Measurements from ENCODE around the gene CLPTM1L. TPM values are rescaled to one million over a fixed set of nuclear protein-coding genes. Genes with fewer than 3 reads are reported as not detected.
"Not testable (repeated sequence)": the region's sequence is repeated elsewhere in the genome, so short reads cannot be mapped to it uniquely, and the experiment has no call there.

CLPTM1L gene
- polyA plus RNA-seq, 6 donors from 2014 or later, result 24.5 to 65.2 (median 41.4) TPM

GRCh38 chr5:1376981-1377380 lies 32.1 kb upstream of the CLPTM1L start:
- Mint-ChIP-seq H3K27ac (no peak overlapping the region), H3K36me3 (no peaks in the 10 kb centered on the region), H3K9me3 (peaks cover 0 to 2% (median 0%) of the 10 kb centered on the region in 7 donors), H3K27me3 (peaks cover 0 to 4% (median 0%) of the 10 kb centered on the region in 3 donors), H3K4me3 (peak overlapping the region in 1 of 8 donors; percentile 47), H3K4me1 (peaks cover 23 to 41% (median 27%) of the 10 kb centered on the region in 3 donors)
- ATAC-seq (ENCODE audit: low read depth in 2 of 2) (no peak), DNase-seq (no peak)

GRCh38 chr5:1375871-1376810 lies 31.2 kb upstream of the CLPTM1L start:
- no peak for ATAC-seq (ENCODE audit: low read depth in 2 of 2)
- Mint-ChIP-seq H3K4me3 (no peak overlapping the region), H3K27me3 (peaks cover 0 to 4% (median 0%) of the 10 kb centered on the region in 3 donors), H3K36me3 (no peaks in the 10 kb centered on the region), H3K9me3 (peaks cover 0 to 2% (median 0%) of the 10 kb centered on the region in 7 donors), H3K4me1 (peaks cover 24 to 41% (median 30%) of the 10 kb centered on the region in 3 donors), H3K27ac (peak overlapping the region in 1 of 6 donors; percentile 16)
- DNase-seq, result no peak

GRCh38 chr5:1374679-1375055 lies 29.8 kb upstream of the CLPTM1L start:
- H3K4me1 Mint-ChIP-seq, result peaks cover 24 to 37% (median 25%) of the 10 kb centered on the region in 3 donors
- peaks cover 0 to 4% (median 0%) of the 10 kb centered on the region in 3 donors for H3K27me3 Mint-ChIP-seq
- DNase-seq, result no peak
- H3K27ac Mint-ChIP-seq, result no peak overlapping the region
- peak overlapping the region in 2 of 8 donors; percentile 1 to 21 for H3K4me3 Mint-ChIP-seq
- ATAC-seq (ENCODE audit: low read depth in 2 of 2), result no peak
- peaks cover 0 to 2% (median 0%) of the 10 kb centered on the region in 7 donors for H3K9me3 Mint-ChIP-seq
- H3K36me3 Mint-ChIP-seq, result no peaks in the 10 kb centered on the region

- Mint-ChIP-seq H3K36me3 (no peaks in the 10 kb centered on the region), H3K4me1 (peaks cover 24 to 37% (median 25%) of the 10 kb centered on the region in 3 donors), H3K27me3 (peaks cover 0 to 4% (median 0%) of the 10 kb centered on the region in 3 donors), H3K9me3 (peaks cover 0 to 2% (median 0%) of the 10 kb centered on the region in 7 donors), H3K4me3 (peak overlapping the region in 1 of 8 donors; percentile 21), H3K27ac (no peak overlapping the region)
- ATAC-seq (ENCODE audit: low read depth in 2 of 2) (no peak), DNase-seq (no peak)
These were observed 29.3 kb upstream of the CLPTM1L start for GRCh38 chr5:1374030-1374678.

GRCh38 chr5:1371972-1372342 lies 27.1 kb upstream of the CLPTM1L start:
- not testable (repeated sequence) for H3K9me3 Mint-ChIP-seq, H3K36me3 Mint-ChIP-seq, H3K27me3 Mint-ChIP-seq, DNase-seq
- peaks cover 29 to 50% (median 33%) of the 10 kb centered on the region in 3 donors for H3K4me1 Mint-ChIP-seq
- ATAC-seq (ENCODE audit: low read depth in 2 of 2), result peak; percentile 7 to 11
- H3K4me3 Mint-ChIP-seq, result peak overlapping the region in 5 of 8 donors; percentile 6 to 68 (median 16)
- peak overlapping the region in 3 of 6 donors; percentile 41 to 92 (median 88) for H3K27ac Mint-ChIP-seq

GRCh38 chr5:1371218-1371971 lies 26.5 kb upstream of the CLPTM1L start:
- no peaks in the 10 kb centered on the region for H3K36me3 Mint-ChIP-seq
- peaks cover 34 to 56% (median 39%) of the 10 kb centered on the region in 3 donors for H3K4me1 Mint-ChIP-seq
- H3K27me3 Mint-ChIP-seq, result peaks cover 0 to 10% (median 0%) of the 10 kb centered on the region in 3 donors
- ATAC-seq (ENCODE audit: low read depth in 2 of 2) (peak; percentile 84 to 92), DNase-seq (peak; percentile 76)
- H3K9me3 Mint-ChIP-seq, result no peaks in the 10 kb centered on the region
- H3K27ac Mint-ChIP-seq, result peak overlapping the region; percentile 3 to 92 (median 80)
- H3K4me3 Mint-ChIP-seq, result peak overlapping the region in 5 of 8 donors; percentile 3 to 36 (median 16)

GRCh38 chr5:1370006-1370405 lies 25.1 kb upstream of the CLPTM1L start:
- peaks cover 0 to 13% (median 0%) of the 10 kb centered on the region in 3 donors for H3K27me3 Mint-ChIP-seq
- H3K27ac Mint-ChIP-seq, result peak overlapping the region in 1 of 6 donors; percentile 49
- H3K9me3 Mint-ChIP-seq, result no peaks in the 10 kb centered on the region
- ATAC-seq (ENCODE audit: low read depth in 2 of 2) (no peak), DNase-seq (no peak)
- H3K4me3 Mint-ChIP-seq, result no peak overlapping the region
- peaks cover 47 to 69% (median 50%) of the 10 kb centered on the region in 3 donors for H3K4me1 Mint-ChIP-seq
- H3K36me3 Mint-ChIP-seq, result no peaks in the 10 kb centered on the region

GRCh38 chr5:1368756-1369155 lies 23.9 kb upstream of the CLPTM1L start:
- H3K4me3 Mint-ChIP-seq, result no peak overlapping the region
- peaks cover 0 to 13% (median 6%) of the 10 kb centered on the region in 3 donors for H3K27me3 Mint-ChIP-seq
- no peaks in the 10 kb centered on the region for H3K9me3 Mint-ChIP-seq
- H3K27ac Mint-ChIP-seq, result peak overlapping the region in 1 of 6 donors; percentile 50
- H3K36me3 Mint-ChIP-seq, result no peaks in the 10 kb centered on the region
- ATAC-seq (ENCODE audit: low read depth in 2 of 2), result no peak
- peaks cover 49 to 69% (median 55%) of the 10 kb centered on the region in 3 donors for H3K4me1 Mint-ChIP-seq
- DNase-seq, result no peak

- ATAC-seq (ENCODE audit: low read depth in 2 of 2) (no peak), DNase-seq (no peak)
- H3K27me3 Mint-ChIP-seq, result peaks cover 0 to 13% (median 11%) of the 10 kb centered on the region in 3 donors
- H3K9me3 Mint-ChIP-seq, result no peaks in the 10 kb centered on the region
- peaks cover 47 to 68% (median 55%) of the 10 kb centered on the region in 3 donors for H3K4me1 Mint-ChIP-seq
- no peak overlapping the region for H3K4me3 Mint-ChIP-seq
- peak overlapping the region in 4 of 6 donors; percentile 17 to 93 (median 88) for H3K27ac Mint-ChIP-seq
- no peaks in the 10 kb centered on the region for H3K36me3 Mint-ChIP-seq
These were observed 23.3 kb upstream of the CLPTM1L start for GRCh38 chr5:1368236-1368635.

- Mint-ChIP-seq H3K36me3 (no peaks in the 10 kb centered on the region), H3K4me3 (peak overlapping the region in 4 of 8 donors; percentile 5 to 62 (median 38))
These were observed 22.2 kb upstream of the CLPTM1L start for GRCh38 chr5:1367149-1367548.

GRCh38 chr5:1366514-1366913 lies 21.6 kb upstream of the CLPTM1L start:
- Mint-ChIP-seq H3K36me3 (no peaks in the 10 kb centered on the region), H3K27me3 (peaks cover 0 to 16% (median 13%) of the 10 kb centered on the region in 3 donors), H3K4me1 (peaks cover 33 to 52% (median 37%) of the 10 kb centered on the region in 3 donors), H3K27ac (peak overlapping the region in 5 of 6 donors; percentile 14 to 94 (median 59)), H3K4me3 (peak overlapping the region in 7 of 8 donors; percentile 6 to 69 (median 42)), H3K9me3 (no peaks in the 10 kb centered on the region)
- ATAC-seq (ENCODE audit: low read depth in 2 of 2) (peak; percentile 90 to 91), DNase-seq (peak; percentile 59)

More at GRCh38 chr5:1367149-1367548, 22.2 kb upstream of the CLPTM1L start:
- peaks cover 37 to 58% (median 44%) of the 10 kb centered on the region in 3 donors for H3K4me1 Mint-ChIP-seq
- H3K27ac Mint-ChIP-seq, result peak overlapping the region in 5 of 6 donors; percentile 14 to 94 (median 65)
- peaks cover 0 to 16% (median 13%) of the 10 kb centered on the region in 3 donors for H3K27me3 Mint-ChIP-seq
- H3K9me3 Mint-ChIP-seq, result no peaks in the 10 kb centered on the region
- ATAC-seq (ENCODE audit: low read depth in 2 of 2) (peak; percentile 34 to 55), DNase-seq (peak; percentile 31)

- Mint-ChIP-seq H3K36me3 (no peaks in the 10 kb centered on the region), H3K9me3 (no peaks in the 10 kb centered on the region), H3K4me3 (peak overlapping the region in 3 of 8 donors; percentile 11 to 81 (median 39)), H3K27me3 (peaks cover 0 to 18% (median 16%) of the 10 kb centered on the region in 3 donors), H3K4me1 (peaks cover 28 to 51% (median 32%) of the 10 kb centered on the region in 3 donors), H3K27ac (peak overlapping the region in 1 of 6 donors; percentile 37)
- ATAC-seq (ENCODE audit: low read depth in 2 of 2) (no peak), DNase-seq (no peak)
These were observed 19.3 kb upstream of the CLPTM1L start for GRCh38 chr5:1364211-1364610.

Measured in naive B cell (primary cell).